Stimulated activated CD4-positive, alpha-beta T cell treated with anti-CD3 and anti-CD28 coated beads, Interleukin-4, amount 100 ng/mL, for 1 hour (primary cell): ENCODE results near the gene GALNS.
A peak's percentile ranks its signal among the peaks of the same experiment; 100 is the strongest.
"Not testable (repeated sequence)": the region's sequence is repeated elsewhere in the genome, so short reads cannot be mapped to it uniquely, and the experiment has no call there.

Experiments used
- DNase-seq: peaks from one replicate; pipeline ENCODE4 v3.0.0-alpha.2; 2020

GALNS gene

DNA sequence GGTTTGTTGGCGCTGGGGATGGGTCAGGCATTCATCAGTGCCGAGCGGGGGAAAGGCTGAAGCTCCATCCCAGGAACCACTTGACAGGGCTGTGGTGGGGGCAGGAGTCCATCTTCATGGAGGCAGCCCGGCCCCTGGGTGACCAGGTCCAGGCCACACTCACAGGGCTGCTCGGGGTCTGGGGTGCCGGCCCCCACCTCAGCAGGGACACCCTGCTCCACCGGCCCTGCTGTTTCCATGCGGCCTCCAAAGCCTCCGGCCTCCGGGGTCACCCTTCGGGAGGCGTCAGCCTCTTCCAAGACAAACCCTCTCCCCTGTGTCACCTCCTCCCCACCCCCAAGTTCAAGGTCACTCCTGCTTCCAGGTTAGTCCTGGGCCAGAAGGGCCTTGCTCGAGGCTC, 22.1 kb downstream of the GALNS start:
- DNase-seq = no peak

DNA sequence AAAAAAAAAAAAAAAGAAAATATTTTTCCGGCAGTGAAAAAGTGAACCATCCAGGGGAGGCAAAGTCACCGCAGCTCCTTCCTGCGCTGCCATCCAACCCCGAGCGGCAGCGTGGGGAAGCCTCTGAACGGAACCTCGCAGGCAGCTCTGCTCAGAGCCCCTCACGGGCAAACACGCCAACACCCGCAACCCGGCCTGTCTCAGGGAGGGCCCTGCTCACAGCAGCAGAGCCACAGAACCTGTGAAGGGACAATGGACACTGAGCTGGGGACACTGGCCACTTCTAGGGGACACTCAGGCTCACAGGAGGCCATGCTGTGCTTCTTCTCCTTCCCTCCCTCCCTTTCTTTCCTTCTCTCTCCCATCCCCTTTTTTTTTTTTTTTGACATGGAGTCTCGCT, 23.7 kb downstream of the GALNS start:
- DNase-seq = no peak

DNA sequence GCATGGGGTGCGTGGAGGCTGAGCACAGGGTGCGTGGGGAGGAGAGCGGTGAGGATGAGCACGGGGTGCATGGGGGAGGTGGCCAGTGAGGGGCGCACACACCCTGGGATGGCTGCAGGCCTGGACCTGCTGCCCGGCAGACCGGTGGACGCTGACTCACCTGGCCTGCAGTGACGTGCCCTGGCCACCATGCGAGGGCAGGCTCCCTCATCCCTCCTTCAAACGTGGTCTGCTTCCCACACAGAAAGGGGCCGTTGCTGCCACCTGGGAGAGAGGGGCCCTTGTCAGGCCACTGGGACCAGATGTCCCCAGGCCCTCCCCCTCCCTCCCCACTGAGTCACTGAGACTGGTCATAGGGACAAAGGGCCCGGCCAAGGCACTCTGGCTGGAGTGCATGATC, 24.9 kb downstream of the GALNS start:
- no peak for DNase-seq

DNA sequence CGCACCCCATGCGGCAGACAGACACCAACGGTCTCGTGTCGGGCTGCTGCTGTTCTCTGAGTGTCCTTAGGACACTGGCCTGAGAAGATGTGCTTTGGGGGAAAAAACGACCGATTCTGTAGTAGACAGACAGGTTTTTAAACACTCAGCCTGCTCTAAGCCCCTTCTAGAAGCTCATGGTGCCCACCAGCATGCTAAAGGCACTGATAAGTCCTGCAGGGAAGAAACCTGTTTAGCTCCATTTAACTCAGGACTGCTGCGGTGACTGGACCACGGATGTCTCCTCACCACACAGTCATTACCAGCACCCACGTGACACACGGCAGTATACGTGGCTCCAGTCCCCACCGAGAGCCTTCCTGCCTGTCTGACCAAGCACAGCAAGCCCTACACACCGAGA, 26.0 kb downstream of the GALNS start:
- DNase-seq = no peak

DNA sequence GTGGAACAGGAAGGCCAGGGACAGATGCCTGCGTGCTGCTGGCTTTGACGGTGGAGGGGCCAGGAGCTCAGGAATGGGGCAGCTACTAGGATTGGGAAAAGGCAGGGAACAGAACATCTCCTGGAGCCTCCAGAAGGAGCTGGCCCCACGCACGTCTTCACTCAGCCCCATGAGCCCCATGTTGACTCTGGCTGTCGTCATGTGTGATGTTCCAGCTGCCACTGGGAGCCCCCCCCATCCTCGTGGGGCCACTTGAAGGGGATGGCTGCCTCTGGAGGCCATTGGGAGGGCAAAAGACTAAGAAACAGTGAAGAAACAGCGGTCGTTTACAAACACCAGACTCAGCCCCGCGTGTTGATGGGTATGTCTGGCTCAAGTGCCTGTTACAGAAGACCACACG, 26.5 kb downstream of the GALNS start:
- no peak for DNase-seq

DNA sequence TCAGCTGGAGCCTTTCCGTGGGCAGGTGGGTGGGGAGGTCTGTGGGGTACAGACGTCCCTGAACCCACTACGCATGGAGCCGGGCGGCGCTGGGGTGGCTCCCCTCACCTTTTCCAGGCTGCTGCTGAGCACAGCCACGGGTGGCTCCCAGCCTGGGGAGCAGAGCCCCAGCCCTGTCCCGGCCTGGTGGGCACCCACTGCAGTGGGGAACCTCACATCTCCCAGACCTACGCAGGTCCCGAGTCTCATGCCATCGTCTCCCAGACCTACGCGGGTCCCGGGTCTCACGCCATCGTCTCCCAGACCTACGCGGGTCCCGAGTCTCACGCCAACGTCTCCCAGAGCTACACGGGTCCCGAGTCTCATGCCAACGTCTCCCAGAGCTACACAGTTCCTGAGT, 28.0 kb downstream of the GALNS start:
- no peak for DNase-seq

DNA sequence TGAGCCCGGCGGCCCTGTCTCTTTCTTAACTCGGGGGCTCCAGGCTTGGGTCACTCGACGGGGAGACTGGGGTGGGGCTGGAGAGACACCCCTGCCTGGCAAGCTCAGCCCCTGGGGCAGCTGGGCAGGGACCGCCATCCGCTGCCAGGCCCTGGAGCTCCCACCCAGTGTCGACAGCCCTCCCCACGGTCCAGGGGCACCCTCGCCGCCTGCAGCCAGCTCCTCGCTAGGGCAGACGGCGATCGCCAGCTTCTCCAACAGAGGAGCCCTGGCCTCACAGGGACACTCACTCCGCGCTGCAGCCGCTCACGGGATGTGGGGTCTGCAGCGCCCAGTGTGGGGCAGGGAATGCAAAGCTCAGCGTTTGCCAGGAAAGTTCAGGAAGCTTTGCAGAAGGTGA, 29.0 kb downstream of the GALNS start:
- no peak for DNase-seq

DNA sequence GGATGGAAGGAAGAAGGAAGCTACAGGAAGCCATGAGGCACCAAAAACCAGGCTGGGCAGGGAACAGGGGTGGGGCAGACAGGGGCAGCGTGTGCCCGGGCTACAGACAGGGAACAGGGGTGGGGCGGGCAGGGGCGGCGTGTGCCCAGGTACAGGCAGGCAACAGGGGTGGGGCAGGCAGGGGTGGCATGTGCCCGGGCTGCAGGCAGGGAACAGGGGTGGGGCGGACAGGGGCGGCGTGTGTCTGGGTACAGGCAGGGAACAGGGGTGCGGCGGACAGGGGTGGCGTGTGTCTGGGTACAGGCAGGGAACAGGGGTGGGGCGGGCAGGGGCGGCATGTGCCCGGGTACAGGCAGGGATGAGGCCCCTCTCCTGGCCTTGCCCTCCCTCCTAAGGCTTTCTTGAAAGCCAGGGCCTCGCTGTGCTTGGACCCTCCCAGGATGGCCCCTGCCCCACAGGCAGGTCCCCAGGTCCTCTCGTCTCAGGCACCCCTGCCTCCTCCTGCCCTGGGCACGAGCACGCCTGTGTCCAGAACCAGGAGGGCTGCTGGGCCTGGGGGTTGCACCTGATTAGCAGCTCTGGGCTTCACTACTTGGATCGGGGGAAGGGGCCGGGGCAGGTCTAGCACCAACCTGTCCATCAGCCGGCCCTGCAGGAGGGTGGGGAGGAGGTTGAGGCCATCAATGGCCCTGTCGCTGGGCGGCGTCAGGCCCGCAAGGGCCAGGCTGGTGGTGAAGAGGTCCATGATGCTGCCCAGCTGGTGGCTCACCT, 30.5 kb downstream of the GALNS start:
- no peak for DNase-seq

DNA sequence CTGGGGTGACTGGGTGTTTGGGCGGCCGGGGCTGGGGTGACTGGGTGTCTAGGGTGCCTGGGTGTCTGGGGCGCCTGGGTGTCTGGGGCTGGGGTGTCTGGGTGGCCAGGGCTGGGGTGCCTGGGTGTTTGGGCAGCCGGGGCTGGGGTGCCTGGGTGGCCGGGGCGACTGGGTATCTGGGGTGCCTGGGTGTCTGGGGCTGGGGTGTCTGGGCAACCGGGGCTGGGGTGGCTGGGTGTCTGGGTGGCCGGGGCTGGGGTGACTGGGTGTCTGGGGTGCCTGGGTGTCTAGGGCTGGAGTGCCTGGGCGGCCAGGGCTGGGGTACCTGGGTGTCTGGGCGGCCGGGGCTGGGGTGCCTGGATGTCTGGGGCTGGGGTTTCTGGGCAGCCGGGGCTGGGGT, 31.6 kb downstream of the GALNS start:
- no peak for DNase-seq

DNA sequence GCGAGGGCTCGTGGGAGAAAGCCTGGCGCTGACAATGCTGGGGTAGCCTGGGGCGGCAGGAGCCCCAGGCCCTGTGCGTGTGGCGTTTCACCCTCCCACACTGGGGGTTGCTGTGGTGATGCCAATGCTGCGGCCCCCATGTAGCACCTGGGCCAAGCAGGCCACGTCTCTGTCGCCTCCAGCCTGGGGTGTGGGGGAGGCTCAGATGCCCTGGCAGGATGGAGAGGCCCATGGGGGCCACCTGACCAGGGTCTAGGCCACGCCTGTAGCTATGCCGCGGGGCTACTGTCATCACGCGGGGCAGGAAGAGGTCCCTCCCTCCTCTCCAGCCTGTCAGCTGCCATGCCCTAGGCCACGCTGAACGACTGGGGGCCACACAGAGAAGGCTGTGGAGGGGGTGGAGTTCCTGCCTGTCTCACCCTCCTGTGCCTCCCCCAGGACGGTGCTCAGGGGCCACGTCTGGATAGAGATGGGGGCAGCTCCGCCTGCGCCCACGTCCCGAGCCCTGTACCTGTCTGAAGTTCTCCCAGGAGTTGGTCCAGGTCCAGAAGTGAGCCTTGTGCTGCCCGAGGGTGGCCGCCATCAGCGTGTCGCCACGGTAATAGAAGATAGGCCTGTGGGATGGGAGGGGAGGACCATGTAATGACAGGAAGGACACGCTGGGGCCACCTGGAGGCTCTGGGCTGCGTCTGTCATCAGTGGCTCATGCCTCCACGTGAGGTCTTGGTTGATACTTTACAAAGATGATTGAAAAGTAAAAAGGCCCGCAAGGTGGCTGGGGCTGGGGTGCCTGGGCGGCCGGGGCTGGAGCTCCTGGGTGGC, 32.3 kb downstream of the GALNS start:
- no peak for DNase-seq

DNA sequence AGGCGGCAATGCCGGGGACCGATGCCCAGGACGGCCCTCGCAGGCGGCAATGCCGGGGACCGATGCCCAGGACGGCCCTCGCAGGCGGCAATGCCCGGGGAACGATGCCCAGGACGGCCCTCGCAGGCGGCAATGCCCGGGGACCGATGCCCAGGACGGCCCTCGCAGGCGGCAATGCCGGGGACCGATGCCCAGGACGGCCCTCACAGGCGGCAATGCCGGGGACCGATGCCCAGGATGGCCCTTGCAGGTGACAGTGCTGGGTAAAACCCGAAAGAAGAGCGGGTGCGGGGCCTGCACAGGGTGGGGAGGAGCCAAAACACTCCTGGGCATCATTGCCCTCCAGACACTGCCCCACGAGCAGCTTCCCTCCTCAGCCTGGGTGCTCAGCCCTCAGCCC, 33.1 kb downstream of the GALNS start:
- not testable (repeated sequence) for DNase-seq

DNA sequence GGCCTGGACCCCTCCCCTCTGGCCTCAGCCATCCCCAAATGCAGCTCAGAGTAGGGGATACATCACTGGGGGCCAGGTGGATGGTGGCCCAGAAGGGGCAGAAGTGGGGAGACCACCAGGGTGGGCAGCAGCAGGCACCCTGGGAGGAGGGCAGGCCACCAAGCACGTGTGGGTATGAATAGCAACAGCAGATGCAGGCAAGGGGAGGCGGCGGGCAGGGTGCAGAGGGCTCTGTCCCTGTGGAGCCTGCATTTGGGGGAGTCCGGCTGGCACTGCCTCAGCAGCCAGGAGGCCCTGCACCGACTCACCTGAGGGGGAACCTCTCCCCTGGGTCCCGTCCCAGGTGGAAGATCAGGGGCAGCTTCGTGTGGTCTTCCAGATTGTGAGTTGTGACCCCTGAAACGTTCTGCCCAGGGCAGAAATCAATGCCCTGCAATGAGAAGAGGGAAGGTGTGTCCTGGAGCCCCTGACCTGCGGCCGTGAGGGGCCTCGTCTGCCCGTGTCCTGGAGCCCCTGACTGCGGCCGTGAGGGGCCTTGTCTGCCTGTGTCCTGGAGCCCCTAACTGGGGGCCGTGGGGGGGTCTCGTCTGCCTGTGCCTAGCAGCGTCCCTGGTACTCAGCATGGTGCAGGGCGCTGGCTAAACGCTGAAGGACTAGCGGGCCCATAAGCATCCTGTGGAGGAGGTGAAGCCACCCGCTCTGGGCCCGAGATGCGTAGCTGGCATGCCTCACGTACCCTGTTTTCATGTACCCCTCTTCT, 34.3 kb downstream of the GALNS start:
- no peak for DNase-seq

DNA sequence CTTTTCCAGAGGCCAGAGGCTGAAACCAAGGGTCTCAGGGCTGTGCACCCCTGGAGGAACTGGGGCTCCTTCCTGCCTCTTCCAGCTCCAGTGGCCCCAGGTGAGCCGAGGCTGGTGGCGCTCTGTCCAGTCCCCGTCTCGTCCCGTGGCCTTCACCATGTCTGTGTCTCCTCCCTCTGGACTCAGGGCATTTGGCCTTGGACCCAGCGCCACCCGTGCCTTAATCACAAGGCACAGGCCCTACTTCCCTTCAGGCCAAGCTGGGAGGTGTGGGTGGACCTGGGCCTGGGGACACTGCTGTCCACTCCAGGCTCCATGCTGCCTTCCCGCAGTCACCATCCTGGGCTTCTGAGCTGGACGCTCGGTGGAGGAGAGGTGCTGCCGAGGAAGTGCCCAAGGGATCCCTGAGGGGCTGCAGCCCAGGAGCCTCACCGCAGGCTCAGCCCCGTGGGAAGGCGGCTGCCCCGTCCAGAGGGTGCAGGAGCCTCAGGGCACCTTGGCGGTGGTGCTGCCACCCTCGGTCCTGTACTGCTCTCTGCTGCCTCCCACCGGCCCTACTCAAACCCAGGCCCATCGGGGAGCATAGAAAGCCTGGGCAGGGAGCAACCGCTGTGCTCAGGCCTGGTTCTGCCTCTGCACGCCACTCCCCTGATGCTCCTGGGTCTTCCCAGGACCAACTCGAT, 35.4 kb downstream of the GALNS start:
- no peak for DNase-seq

DNA sequence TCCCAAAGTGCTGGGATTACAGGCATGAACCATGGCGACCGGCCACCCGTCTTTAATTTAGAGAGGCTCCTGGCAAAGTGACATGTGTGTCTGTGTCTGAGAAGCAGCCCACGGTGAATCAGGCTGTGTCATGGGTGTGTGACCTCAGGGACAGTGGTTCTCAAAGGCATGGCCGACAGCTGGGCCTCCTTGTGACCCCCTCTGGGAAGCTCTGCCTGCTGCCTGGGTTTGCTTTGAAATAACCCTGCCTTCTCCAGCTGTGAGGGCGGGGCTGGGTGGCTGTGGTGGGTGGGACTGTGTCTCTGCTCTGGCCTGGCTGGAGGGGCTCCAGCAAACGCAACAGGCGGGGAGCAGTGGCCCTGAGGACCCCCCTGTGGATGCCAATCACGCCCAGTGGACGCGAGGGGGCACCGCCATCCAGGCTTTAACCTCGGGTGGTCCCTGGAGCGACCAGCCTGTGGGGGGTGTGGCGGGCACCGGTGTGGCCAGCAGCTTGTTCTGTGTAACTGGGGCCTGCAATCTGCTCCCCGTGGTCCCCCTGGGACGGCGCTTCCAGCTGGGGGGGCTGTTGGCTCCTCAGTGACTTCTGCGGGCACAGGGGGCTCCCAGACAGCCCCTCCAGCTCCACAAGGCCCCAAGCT, 36.2 kb downstream of the GALNS start:
- DNase-seq = no peak

DNA sequence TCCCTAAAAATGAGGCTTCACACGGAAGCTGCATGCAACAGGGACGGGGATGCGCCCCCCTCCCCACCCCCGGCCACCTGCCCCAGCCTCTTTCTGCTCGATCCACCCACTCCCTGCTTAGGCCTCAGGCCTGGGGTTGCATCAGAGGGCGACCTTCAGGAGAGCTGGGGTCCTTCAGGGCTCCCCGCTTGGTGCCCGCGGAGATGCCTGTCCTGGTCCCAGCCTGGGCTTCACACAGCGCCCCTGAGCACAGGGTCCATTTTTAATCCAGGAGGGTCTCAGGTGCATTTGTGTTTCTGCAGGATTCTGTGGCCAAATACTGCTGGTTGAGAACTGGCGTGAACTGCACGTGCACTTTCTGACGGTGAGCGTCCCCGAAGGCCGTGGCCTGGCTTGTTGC, 37.6 kb downstream of the GALNS start:
- no peak for DNase-seq

DNA sequence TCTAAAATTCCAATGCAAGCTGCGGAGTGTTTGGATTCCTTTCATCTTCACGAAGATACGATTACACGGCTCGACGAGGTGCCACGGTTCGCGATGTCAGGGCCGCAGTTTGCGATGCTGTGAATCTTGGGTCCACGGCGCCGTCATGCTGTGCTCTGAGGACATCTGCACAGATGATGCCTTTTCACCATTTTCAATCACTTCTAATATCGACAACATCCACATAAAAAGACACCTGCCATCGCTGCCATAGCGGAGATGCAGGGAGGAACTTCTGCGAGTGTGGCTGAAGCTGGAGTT, 38.2 kb downstream of the GALNS start:
- no peak for DNase-seq

DNA sequence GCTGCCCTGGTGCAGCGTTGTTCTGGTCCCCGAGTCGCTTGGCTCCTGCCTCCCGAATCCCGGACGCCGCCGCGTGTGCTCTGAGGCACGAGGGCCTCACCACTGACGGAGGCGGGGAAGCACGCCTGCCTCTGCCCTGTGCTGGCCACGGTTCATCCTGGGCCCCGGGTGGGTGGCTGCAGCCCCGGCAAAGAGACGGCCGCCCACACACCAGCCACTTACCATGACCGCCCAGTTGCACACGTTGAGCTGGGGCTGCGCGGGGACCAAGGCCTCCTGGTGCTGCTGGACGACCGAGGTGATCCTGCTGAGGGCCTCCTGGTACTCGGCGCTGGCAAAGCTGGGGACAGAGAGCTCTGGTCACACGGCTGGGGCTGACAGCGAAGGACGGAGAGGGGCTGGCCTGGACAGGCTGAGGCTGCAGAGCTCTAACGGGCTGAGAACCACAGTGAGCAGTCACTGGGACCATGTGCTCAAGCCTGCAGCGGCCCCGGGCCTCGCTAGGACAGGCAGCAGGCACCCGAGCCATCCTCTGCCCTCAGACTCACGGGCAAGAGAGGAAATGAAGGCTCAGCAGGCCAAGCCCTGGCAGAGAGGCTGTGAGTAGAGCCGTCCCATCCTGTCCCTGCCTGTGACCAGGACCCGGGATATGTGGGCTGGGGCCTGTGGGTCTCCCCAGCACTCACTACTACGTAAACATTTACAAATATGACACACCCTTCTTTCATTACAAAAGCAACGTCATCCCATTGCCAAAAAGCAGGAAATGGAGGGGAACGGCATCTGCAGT, 38.8 kb downstream of the GALNS start:
- DNase-seq = no peak

DNA sequence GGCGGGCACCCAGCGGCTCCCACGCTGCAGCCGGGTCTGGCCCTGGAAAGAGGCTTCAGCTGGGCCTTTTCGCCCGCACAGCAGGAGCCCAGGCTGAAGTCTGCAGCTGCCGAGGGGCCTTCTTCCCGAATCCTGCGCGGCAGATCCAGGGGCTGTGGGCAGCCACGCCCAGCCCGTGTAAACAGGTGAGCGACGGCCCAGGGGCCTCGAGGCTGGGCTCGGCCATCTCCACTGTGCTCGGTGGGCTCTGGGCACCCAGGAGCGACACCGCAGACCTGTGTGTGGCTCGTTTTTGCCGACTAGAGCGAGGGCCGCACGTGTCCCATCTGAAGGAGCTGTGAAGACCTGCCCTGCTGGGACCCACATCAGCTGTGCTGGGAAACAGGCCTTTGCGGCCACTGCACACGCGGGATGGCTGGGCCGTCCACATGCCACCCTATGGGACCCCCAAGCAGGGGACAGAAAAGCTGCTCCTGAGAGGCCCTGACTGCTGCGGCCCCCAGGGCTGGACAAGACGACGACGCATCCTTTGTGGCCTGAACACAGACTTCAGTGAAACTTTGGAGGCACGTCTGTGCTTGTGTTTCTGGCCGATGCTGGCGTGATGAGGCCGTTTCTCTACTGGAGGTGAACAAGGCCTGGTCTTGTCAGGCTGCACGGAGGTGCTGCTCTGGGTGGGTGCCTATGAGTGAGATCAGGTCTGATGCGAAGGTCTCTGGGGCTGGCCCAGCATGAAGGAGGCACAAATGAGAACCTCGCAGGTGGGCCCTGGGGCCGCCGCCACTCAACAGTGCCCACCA, 39.8 kb downstream of the GALNS start:
- DNase-seq = no peak

DNA sequence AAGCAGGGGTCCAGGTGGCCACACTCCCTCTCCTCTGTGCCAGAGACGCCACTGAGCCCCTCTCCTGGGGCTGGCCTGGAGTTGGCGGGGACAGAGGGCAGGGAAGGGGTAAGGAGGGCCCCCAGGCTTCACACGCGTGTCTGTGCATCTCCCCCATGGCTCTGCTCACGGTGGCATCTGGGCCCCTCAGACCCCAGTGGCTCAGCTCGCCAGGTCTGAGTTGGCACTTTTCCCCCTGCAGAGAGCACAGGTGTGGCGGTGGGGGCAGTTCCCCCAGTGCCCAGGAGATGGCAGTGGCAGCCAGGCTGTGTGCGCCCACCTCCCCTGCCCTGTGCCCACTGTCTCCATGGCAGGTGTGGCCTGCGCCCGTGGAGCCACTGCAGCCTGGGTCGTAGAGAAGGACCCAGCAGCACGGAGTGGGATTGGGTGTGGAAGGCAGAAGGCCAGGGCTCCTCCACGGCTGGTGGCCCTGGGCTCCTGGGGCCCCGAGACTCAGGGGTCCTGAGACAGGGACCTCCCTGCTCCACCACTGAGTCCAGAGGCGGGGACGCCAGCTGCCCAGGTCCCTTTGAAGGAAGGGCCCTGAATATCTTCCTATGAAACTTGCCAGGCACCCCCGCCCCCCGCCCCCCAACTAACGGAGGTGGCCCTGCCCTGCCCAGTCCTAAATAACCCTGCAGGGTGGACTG, 40.7 kb downstream of the GALNS start:
- DNase-seq = peak; percentile 69

DNA sequence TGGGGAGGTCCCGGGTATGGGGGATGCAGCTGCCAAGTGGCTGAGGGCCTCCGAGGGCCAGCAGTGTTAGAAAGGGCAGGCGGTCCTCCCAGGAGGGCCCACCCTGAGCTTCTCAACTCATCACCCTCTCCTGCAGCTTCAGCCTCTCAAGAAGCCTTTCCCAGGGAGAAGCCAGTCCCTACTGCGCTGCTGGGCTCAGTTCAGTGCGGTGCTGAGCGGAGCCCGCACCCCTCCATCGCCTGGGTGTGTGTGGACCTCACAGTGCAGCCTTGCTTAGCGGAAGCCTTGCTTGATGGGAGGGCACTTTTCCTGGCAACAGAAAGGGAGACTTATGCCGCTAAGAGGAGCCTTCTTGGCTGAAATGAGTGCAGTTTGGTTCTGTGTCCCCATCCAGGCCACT, 41.5 kb downstream of the GALNS start:
- DNase-seq = no peak

DNA sequence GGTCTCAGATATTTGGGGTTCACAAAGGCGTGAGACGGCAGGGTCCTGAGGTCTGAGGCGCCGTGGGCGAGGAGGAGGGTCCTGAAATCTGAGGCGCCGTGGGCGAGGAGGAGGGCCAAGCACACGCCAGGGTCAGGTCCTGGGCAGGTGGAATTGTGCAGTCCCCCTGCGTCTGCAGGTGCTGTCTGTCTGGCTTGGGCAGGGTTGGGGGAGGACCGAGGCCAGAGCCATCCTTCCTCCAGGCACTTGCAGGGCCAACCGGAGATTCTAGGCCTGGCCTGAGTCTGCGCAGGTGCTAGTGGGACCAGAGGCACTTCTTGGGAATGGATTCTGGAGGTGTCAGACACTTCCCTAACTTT, 42.6 kb downstream of the GALNS start:
- DNase-seq = no peak
